Activated CD8-positive, alpha-beta T cell treated with anti-CD3 and anti-CD28 coated beads, Interleukin-2, amount 10 ng/mL, durations not matched to agents 7 days and 5 days (primary cell): ENCODE results near the gene EVX1. TPM values are rescaled to one million over a fixed set of nuclear protein-coding genes. Genes with fewer than 3 reads are reported as not detected.
A peak's percentile ranks its signal among the peaks of the same experiment; 100 is the strongest.

Source experiments
- ATAC-seq: fragments of 150-1000 bp; cut with Tn5 transposase; one replicate; pipeline ENCODE4 v1.10.0; 2021; ENCODE audit warnings: moderate library complexity
- CTCF ChIA-PET: fragments of 350-600 bp; sonication (Branson Sonifier 250); formaldehyde crosslinking; loops from one replicate; lab custom pipeline; 2021; ENCODE audit warnings: antibody characterized with exemption; lab: Charles Lee
- POLR2A ChIA-PET: fragments of 350-600 bp; sonication (Branson Sonifier 250); formaldehyde crosslinking; loops from one replicate; lab custom pipeline; 2021; ENCODE audit warnings: antibody characterized with exemption; lab: Charles Lee
- DNase-seq: peaks from one replicate; pipeline ENCODE4 v3.0.0-alpha.2; 2020
- H3K27ac Mint-ChIP-seq: one replicate; pipeline ENCODE4 v1.8.0; 2021; ENCODE audit warnings: mild to moderate bottlenecking, mixed read lengths
- H3K27me3 Mint-ChIP-seq: one replicate; pipeline ENCODE4 v1.8.0; 2021; ENCODE audit warnings: low read depth, mixed read lengths
- H3K36me3 Mint-ChIP-seq: one replicate; pipeline ENCODE4 v1.8.0; 2021; ENCODE audit warnings: low read depth, mixed read lengths
- H3K4me1 Mint-ChIP-seq: one replicate; pipeline ENCODE4 v1.8.0; 2021; ENCODE audit warnings: low read depth, mixed read lengths
- H3K4me3 Mint-ChIP-seq: one replicate; pipeline ENCODE4 v1.8.0; 2021; ENCODE audit warnings: mild to moderate bottlenecking, mixed read lengths
- H3K9me3 Mint-ChIP-seq: one replicate; pipeline ENCODE4 v1.8.0; 2022; ENCODE audit warnings: mixed read lengths; ENCODE audit not compliant: insufficient read depth
- total RNA-seq, 2 experiments: library from RNA; stranded (reverse); gene quantifications; one replicate each; pipeline ENCODE4 v1.2.3, GENCODE V29; 2021

Gene EVX1
- total RNA-seq, 2 experiments from 2014 or later, result not detected

GRCh38 chr7:27207348-27207985 is 35.1 kb upstream of the EVX1 start:
- DNase-seq (no peak), ATAC-seq (no peak)
- no peaks in the 10 kb centered on the region for H3K36me3 Mint-ChIP-seq
- CTCF ChIA-PET, result interaction anchor here (0.9 to 1.4 kb wide), 2 partner anchors 12 to 13 kb away, joined by 3 to 6 read pairs; no protein-coding TSS in a partner anchor
- H3K27me3 Mint-ChIP-seq, result peaks cover 87% of the 10 kb centered on the region
- no peak overlapping the region for H3K27ac Mint-ChIP-seq
- H3K9me3 Mint-ChIP-seq, result no peaks in the 10 kb centered on the region
- POLR2A ChIA-PET, result no interaction called here
- H3K4me3 Mint-ChIP-seq, result no peak overlapping the region
- peaks cover 14% of the 10 kb centered on the region for H3K4me1 Mint-ChIP-seq

DNA sequence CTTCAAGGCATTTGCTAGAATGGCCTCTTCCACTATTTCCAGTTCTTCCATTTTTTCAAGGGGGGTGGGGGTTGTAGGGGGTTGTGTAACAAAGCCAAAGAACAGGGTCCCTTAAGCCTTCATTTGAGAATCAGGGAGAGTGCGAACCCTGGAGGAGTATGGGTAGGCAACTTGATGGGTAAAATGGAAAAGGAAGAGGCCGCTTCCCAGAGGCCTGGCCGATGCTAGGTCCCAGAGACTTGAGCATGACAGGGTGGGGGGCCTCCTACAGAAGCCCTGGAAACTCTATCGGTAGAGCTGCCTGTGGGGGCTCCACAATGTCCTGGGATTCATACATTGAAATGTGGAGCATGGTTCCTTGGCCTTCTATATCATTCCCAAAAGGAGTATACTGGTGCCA is 33.6 kb upstream of the EVX1 start:
- H3K4me1 Mint-ChIP-seq, result peaks cover 14% of the 10 kb centered on the region
- H3K27me3 Mint-ChIP-seq, result peaks cover 86% of the 10 kb centered on the region
- no peaks in the 10 kb centered on the region for H3K36me3 Mint-ChIP-seq
- ChIA-PET POLR2A (no interaction called here), CTCF (interaction anchor here (1.0 to 2.3 kb wide), 5 partner anchors 14 to 716 kb away, joined by 3 to 13 read pairs (median 4); no protein-coding TSS in a partner anchor)
- DNase-seq, result no peak
- no peak for ATAC-seq
- H3K9me3 Mint-ChIP-seq, result no peaks in the 10 kb centered on the region
- no peak overlapping the region for H3K4me3 Mint-ChIP-seq
- H3K27ac Mint-ChIP-seq, result no peak overlapping the region

- Mint-ChIP-seq H3K27me3 (peaks cover 83% of the 10 kb centered on the region), H3K27ac (no peak overlapping the region), H3K9me3 (no peaks in the 10 kb centered on the region), H3K36me3 (no peaks in the 10 kb centered on the region), H3K4me1 (peaks cover 11% of the 10 kb centered on the region), H3K4me3 (no peak overlapping the region)
- ATAC-seq (no peak), DNase-seq (no peak)
- ChIA-PET POLR2A (no interaction called here), CTCF (interaction anchor here (0.7 to 2.5 kb wide), 14 partner anchors 11 to 810 kb away, joined by 3 to 21 read pairs (median 4); partner anchors contain the start of gene HIBADH)
Observed at GRCh38 chr7:27209933-27210440, 32.6 kb upstream of the EVX1 start.

DNA sequence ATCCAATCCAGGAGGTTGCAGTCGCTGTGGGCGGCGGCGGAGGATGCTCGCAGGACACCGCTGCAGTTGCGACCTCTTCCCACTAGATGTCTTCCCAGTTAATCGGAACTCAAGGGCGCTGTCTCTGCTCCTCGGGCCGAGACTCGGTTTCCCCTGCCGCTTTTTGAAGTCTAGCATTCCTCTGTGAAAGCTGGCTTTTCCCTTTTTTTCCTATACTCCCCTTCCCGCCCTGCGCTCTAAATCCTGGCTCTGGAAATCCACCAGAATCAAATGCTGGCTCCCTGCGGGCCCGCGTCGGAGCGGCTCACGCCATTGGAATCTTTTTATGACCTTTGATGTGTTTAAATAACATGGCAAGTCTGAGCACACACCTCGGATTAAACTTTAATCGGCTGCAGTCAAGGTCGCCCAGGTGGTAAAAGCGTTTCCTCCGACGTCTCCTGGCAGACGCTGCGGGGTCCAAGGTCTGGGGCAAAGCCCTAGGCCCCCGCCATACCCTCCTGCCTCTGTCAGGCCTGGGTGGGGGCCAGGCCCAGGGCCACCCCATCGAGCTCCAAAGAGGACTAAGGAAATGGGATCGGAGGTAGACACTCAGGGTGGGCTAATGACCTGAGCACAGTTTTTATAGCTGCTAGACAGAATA is 32.0 kb upstream of the EVX1 start:
- peak; percentile 60 for DNase-seq
- Mint-ChIP-seq H3K4me1 (peaks cover 9% of the 10 kb centered on the region), H3K36me3 (no peaks in the 10 kb centered on the region), H3K27ac (no peak overlapping the region), H3K9me3 (no peaks in the 10 kb centered on the region), H3K27me3 (peaks cover 82% of the 10 kb centered on the region), H3K4me3 (no peak overlapping the region)
- POLR2A ChIA-PET, result no interaction called here
- CTCF ChIA-PET, result interaction anchor here (0.6 to 2.5 kb wide), 19 partner anchors 8 to 809 kb away, joined by 3 to 21 read pairs (median 3); partner anchors contain the start of genes EVX1 and HIBADH
- no peak for ATAC-seq

- ChIA-PET CTCF (interaction anchor here (0.6 to 2.5 kb wide), 18 partner anchors 9 to 714 kb away, joined by 3 to 21 read pairs (median 4); partner anchors contain the start of gene EVX1), POLR2A (interaction anchor here (0.7 kb wide), 1 partner anchor 10 kb away, joined by 3 read pairs; no protein-coding TSS in a partner anchor)
- ATAC-seq (no peak), DNase-seq (no peak)
- H3K36me3 Mint-ChIP-seq, result no peaks in the 10 kb centered on the region
- peaks cover 6% of the 10 kb centered on the region for H3K4me1 Mint-ChIP-seq
- H3K27me3 Mint-ChIP-seq, result peaks cover 82% of the 10 kb centered on the region
- H3K4me3 Mint-ChIP-seq, result no peak overlapping the region
- no peak overlapping the region for H3K27ac Mint-ChIP-seq
- H3K9me3 Mint-ChIP-seq, result no peaks in the 10 kb centered on the region
Observed at GRCh38 chr7:27211084-27211446, 31.5 kb upstream of the EVX1 start.

- Mint-ChIP-seq H3K4me3 (no peak overlapping the region), H3K27ac (no peak overlapping the region), H3K4me1 (peaks cover 5% of the 10 kb centered on the region), H3K27me3 (peaks cover 80% of the 10 kb centered on the region), H3K36me3 (no peaks in the 10 kb centered on the region), H3K9me3 (no peaks in the 10 kb centered on the region)
- CTCF ChIA-PET, result interaction anchor here (0.8 to 2.5 kb wide), 9 partner anchors 9 to 35 kb away, joined by 3 to 21 read pairs (median 4); no protein-coding TSS in a partner anchor
- DNase-seq (no peak), ATAC-seq (no peak)
- POLR2A ChIA-PET, result interaction anchor here (0.7 kb wide), 1 partner anchor 9 kb away, joined by 3 read pairs; no protein-coding TSS in a partner anchor
Observed at GRCh38 chr7:27211764-27212204, 30.8 kb upstream of the EVX1 start.

DNA sequence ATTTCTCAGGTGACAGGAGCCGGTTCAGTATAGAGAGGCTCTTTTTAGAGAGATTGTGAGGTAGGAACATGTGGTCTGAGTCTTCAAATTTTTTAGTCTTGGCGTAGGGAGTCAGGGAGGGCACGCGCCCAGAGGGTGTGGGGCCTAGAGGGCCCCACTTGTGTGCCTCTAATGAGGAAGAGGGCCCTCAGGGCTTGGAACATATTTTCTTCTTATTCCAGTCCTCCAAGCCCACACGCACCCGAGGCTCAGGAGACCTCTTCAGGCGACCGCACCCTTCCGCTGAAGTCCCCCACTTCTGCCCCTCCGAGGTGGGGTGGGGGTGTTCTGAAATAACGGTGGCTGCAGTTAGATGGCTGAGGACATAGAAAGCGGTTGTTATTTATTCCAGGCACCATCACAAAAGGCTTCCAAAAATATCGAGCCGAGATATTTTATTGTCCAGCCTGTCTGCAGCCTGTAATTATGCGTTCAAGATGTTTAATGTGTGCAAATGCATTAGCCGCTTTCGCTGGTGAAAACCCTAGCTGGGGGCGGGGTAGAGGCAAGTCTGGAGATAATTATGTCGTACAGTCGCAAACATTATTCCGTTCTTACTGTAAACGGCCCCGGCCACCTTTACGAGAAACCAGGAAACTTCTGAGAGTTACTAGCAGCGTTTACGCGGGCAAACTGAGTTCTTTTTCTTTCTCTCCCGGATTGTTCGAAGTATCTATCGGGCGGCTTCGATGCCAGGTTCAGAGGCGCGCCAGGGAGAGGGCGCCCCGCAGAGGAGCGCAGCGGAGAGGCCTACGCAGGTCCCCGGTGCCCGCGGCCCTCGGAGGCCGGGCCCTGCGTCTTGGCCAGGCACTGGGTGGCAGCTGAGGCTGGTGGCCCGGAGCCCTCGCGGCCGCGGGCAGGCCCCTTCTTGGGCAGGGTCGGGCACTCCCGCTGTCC is 29.8 kb upstream of the EVX1 start:
- Mint-ChIP-seq H3K4me1 (peaks cover 5% of the 10 kb centered on the region), H3K4me3 (no peak overlapping the region), H3K36me3 (no peaks in the 10 kb centered on the region), H3K9me3 (no peaks in the 10 kb centered on the region), H3K27me3 (peaks cover 78% of the 10 kb centered on the region), H3K27ac (no peak overlapping the region)
- DNase-seq, result no peak
- ChIA-PET POLR2A (no interaction called here), CTCF (interaction anchor here (1.1 kb wide), 1 partner anchor 8 kb away, joined by 3 read pairs; no protein-coding TSS in a partner anchor)
- ATAC-seq, result no peak

GRCh38 chr7:27213433-27214238 is 29.0 kb upstream of the EVX1 start:
- Mint-ChIP-seq H3K36me3 (no peaks in the 10 kb centered on the region), H3K4me3 (no peak overlapping the region), H3K4me1 (peaks cover 5% of the 10 kb centered on the region), H3K9me3 (no peaks in the 10 kb centered on the region), H3K27ac (no peak overlapping the region), H3K27me3 (peaks cover 73% of the 10 kb centered on the region)
- ATAC-seq (no peak), DNase-seq (no peak)
- ChIA-PET CTCF (interaction anchor here (1.3 kb wide), 1 partner anchor 18 kb away, joined by 5 read pairs; no protein-coding TSS in a partner anchor), POLR2A (no interaction called here)

- DNase-seq (no peak), ATAC-seq (no peak)
- ChIA-PET POLR2A (no interaction called here), CTCF (interaction anchor here (1.3 kb wide), 1 partner anchor 18 kb away, joined by 5 read pairs; no protein-coding TSS in a partner anchor)
- Mint-ChIP-seq H3K27ac (no peak overlapping the region), H3K36me3 (no peaks in the 10 kb centered on the region), H3K4me3 (no peak overlapping the region), H3K9me3 (no peaks in the 10 kb centered on the region), H3K4me1 (peaks cover 5% of the 10 kb centered on the region), H3K27me3 (peaks cover 76% of the 10 kb centered on the region)
Observed at GRCh38 chr7:27214239-27214950, 28.2 kb upstream of the EVX1 start.

- Mint-ChIP-seq H3K4me3 (no peak overlapping the region), H3K4me1 (peaks cover 5% of the 10 kb centered on the region), H3K36me3 (no peaks in the 10 kb centered on the region), H3K9me3 (no peaks in the 10 kb centered on the region), H3K27me3 (peaks cover 76% of the 10 kb centered on the region), H3K27ac (no peak overlapping the region)
- POLR2A ChIA-PET, result no interaction called here
- CTCF ChIA-PET, result interaction anchor here (1.3 kb wide), 1 partner anchor 19 kb away, joined by 5 read pairs; no protein-coding TSS in a partner anchor
- ATAC-seq (no peak), DNase-seq (no peak)
Observed at GRCh38 chr7:27215356-27215755, 27.2 kb upstream of the EVX1 start.
